GM12801 (cell line): ENCODE results near the gene ZNF407.

ENCODE experiments used
- TF ChIP-seq, protein P1 (sequence below): IDR thresholded peaks from one replicate; pipeline ENCODE4 v1.5.1; 2011; ENCODE audit warnings: control low read depth; ENCODE audit not compliant: insufficient read length; ENCODE audit errors: extremely low read depth

The ZNF407 gene

DNA sequence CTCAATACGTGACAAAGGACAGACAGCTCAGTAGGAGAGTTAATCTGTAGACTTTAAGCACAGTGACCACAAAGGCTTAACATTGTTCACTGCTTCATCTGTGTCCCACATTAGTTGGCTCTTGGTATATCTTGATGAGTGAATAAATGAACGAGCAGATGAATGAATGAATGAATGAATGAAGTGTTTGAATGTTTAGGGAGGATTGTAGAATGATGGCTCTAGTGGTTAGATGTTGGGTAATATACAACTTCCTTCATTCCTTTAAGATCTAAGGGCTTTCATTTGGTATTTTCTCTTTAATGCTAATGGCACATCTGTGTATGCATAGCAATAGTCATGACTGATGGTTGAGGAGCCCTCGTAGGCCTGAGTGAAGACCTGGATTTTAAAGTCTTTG, 40.5 kb downstream of the ZNF407 start:
- TF ChIP-seq, protein P1, sequence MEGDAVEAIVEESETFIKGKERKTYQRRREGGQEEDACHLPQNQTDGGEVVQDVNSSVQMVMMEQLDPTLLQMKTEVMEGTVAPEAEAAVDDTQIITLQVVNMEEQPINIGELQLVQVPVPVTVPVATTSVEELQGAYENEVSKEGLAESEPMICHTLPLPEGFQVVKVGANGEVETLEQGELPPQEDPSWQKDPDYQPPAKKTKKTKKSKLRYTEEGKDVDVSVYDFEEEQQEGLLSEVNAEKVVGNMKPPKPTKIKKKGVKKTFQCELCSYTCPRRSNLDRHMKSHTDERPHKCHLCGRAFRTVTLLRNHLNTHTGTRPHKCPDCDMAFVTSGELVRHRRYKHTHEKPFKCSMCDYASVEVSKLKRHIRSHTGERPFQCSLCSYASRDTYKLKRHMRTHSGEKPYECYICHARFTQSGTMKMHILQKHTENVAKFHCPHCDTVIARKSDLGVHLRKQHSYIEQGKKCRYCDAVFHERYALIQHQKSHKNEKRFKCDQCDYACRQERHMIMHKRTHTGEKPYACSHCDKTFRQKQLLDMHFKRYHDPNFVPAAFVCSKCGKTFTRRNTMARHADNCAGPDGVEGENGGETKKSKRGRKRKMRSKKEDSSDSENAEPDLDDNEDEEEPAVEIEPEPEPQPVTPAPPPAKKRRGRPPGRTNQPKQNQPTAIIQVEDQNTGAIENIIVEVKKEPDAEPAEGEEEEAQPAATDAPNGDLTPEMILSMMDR: no peak

GRCh38 chr18:74644713-74645112, 47.0 kb downstream of the ZNF407 start:
- TF ChIP-seq, protein P1: no peak

GRCh38 chr18:74645679-74646078, 48.0 kb downstream of the ZNF407 start:
- TF ChIP-seq, protein P1: no peak

DNA sequence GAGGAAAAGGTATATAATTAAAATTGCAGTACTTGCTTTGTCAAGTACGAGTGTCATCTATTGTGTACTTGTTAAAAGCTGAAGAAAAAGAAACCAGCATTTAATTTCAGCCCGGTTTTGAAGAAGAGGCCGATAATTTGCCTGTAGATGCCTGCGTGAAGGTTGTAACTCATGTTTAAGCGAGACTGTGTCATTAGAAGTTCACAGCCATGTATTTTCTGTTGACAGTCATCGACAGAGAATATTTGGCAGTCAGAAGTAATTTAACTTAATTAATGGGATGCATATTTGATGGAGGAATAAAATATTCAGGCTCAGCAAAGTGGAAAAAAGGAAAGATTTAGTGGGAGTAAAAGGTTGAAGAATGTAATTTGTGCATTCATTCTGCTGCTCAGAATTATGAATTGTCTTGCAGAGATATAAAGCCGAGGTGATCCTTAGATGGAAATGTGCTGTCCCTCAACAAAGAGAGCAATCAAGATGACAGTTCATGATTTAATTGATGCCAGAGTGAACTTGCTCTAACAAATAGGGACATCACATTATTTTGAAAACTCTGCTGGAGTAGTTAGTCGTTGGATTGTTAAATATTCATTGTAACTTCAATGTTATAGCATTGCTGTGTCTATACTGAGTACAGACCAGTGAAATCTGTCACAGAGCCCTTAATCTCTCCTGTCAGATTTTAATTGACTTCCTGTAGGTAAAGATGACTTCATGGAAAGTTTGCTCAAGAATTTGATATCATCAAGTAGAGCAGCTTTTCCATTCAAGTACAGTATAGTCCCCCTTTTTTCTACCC, 53.9 kb downstream of the ZNF407 start:
- TF ChIP-seq, protein P1: no peak

- TF ChIP-seq, protein P1: no peak
Observed at GRCh38 chr18:74652392-74652988, 54.8 kb downstream of the ZNF407 start.

- TF ChIP-seq, protein P1: no peak
Observed at GRCh38 chr18:74654638-74655037, 57.0 kb downstream of the ZNF407 start.

DNA sequence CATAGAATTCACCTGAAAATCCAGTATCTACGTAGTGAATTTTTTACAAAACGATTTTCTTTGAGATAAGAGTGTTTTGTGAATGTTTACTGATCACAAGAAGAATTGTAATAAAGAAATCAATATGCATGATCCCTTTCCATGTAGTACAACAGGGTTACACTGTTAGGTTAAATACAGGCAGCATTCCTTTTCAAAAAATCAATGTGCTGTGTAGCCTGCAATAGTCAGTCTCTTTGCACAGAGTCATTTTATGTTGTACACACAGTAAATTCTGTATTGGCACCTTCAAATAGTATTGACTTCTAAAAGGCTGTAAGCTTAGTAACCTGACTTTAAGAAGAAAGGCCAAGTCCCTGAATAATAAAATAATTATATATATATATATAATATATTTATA, 63.3 kb downstream of the ZNF407 start:
- TF ChIP-seq, protein P1: no peak
